HCT116 (cell line): Measurements from ENCODE around the gene CAMK2G. TPM values are rescaled to one million over a fixed set of nuclear protein-coding genes. Genes with fewer than 3 reads are reported as not detected.

Experiments
- ATAC-seq: fragments of 200-7000 bp; cut with Tn5 transposase; 2 replicates; pipeline ENCODE4 v1.9.1; 2020; ENCODE audit warnings: mild to moderate bottlenecking, moderate library complexity
- BruUV-seq: library from RNA; stranded (reverse); fragments of 400-500 nt; replicated peaks from 2 replicates; lab custom pipeline; 2021; lab: Mats Ljungman, UMichigan
- CTCF ChIA-PET: fragments of 300-600 bp; sonication (Branson Sonifier 250); formaldehyde crosslinking; loops from one replicate; lab custom pipeline; 2021; ENCODE audit warnings: antibody characterized with exemption; lab: Charles Lee
- POLR2A ChIA-PET: fragments of 300-600, 350-600 bp; sonication (Branson Sonifier 250); formaldehyde crosslinking; loops from one replicate; lab custom pipeline; 2021; ENCODE audit warnings: antibody characterized with exemption; lab: Charles Lee
- RAD21 ChIA-PET, 2 experiments: fragments of 300-600 bp; sonication (Branson Sonifier 250); formaldehyde crosslinking; loops; one replicate each; lab custom pipeline; 2023; ENCODE audit warnings: low total read pairs in 2 of 2; ENCODE audit not compliant: uncharacterized antibody in 2 of 2, unreplicated experiment in 2 of 2, low non-redundant PET in 1 of 2; lab: Charles Lee
- DNase-seq: peaks from one replicate; pipeline ENCODE4 v3.0.0-alpha.2; 2010; ENCODE audit warnings: low read depth, low spot score
- H2AFZ ChIP-seq: fragments of 200-600 bp; shearing (Covaris generic), sonication (generic); 2 replicates; pipeline ENCODE4 v1.6.1; 2017; ENCODE audit warnings: low read depth, mixed run types, mixed read lengths, antibody characterized with exemption, low read length; ENCODE audit not compliant: poor library complexity, severe bottlenecking
- H3K27ac ChIP-seq: 2 replicates; pipeline ENCODE4 v1.5.1; 2012; ENCODE audit warnings: low read depth, low read length
- H3K27me3 ChIP-seq: fragments of 200-600 bp; sonication (generic); 2 replicates; pipeline ENCODE4 v1.6.1; 2016; ENCODE audit warnings: mixed run types, low read length, mixed read lengths; ENCODE audit not compliant: insufficient read depth
- H3K36me3 ChIP-seq, 2 experiments: fragments of 200-500 bp in 1 of 2; fragments of 200-600 bp in 1 of 2; sonication (Bioruptor generic) in 1 of 2; sonication (generic) in 1 of 2; 2 replicates each; pipeline versions ENCODE4 v1.5.1 to v1.6.1; 2014 to 2016; ENCODE audit warnings: low read length in 2 of 2, inconsistent platforms in 1 of 2, mixed read lengths in 1 of 2, mixed run types in 1 of 2; ENCODE audit not compliant: insufficient read depth in 2 of 2, control insufficient read depth in 1 of 2
- H3K4me1 ChIP-seq, 2 experiments: fragments of 200-600 bp in 1 of 2; sonication (generic) in 1 of 2; 2 replicates each; pipeline versions ENCODE4 v1.5.1 to v1.6.1; 2012 to 2017; ENCODE audit warnings: low read length in 2 of 2, inconsistent platforms in 1 of 2, mild to moderate bottlenecking in 1 of 2, mixed read lengths in 1 of 2, mixed run types in 1 of 2, moderate library complexity in 1 of 2; ENCODE audit not compliant: insufficient read depth in 2 of 2, control insufficient read depth in 1 of 2
- H3K4me2 ChIP-seq: fragments of 200-600 bp; sonication (generic); 2 replicates; pipeline ENCODE4 v1.6.1; 2017; ENCODE audit warnings: mixed run types, low read length, mixed read lengths
- H3K4me3 ChIP-seq, 2 experiments: fragments of 200-600 bp in 1 of 2; sonication (generic) in 1 of 2; replicated peaks in 1 of 2; 2 replicates each; pipeline ENCODE4 v1.5.1; 2011 to 2016; ENCODE audit warnings: low read length in 2 of 2, control low read depth in 1 of 2, low read depth in 1 of 2, mild to moderate bottlenecking in 1 of 2, mixed read lengths in 1 of 2, mixed run types in 1 of 2
- H3K79me2 ChIP-seq: fragments of 200-600 bp; sonication (generic); 2 replicates; pipeline ENCODE4 v1.6.1; 2017; ENCODE audit warnings: mild to moderate bottlenecking, mixed run types, low read length, moderate library complexity, mixed read lengths; ENCODE audit not compliant: insufficient read depth
- H3K9ac ChIP-seq: fragments of 200-600 bp; sonication (generic); 2 replicates; pipeline ENCODE4 v1.6.1; 2016; ENCODE audit warnings: low read length, mixed read lengths
- H3K9me2 ChIP-seq: fragments of 200-600 bp; sonication (generic), shearing (Covaris generic); 2 replicates; pipeline ENCODE4 v1.6.1; 2017; ENCODE audit warnings: mixed run types, mild to moderate bottlenecking, moderate library complexity; ENCODE audit not compliant: insufficient read depth
- H3K9me3 ChIP-seq, 2 experiments: fragments of 200-500 bp in 1 of 2; fragments of 200-600 bp in 1 of 2; sonication (Bioruptor generic) in 1 of 2; sonication (generic) in 1 of 2; 2 replicates each; pipeline ENCODE4 v1.6.1; 2014 to 2017; ENCODE audit warnings: low read length in 2 of 2, mixed read lengths in 2 of 2, inconsistent platforms in 1 of 2, low read depth in 1 of 2, mild to moderate bottlenecking in 1 of 2, mixed run types in 1 of 2, moderate library complexity in 1 of 2; ENCODE audit not compliant: control insufficient read depth in 1 of 2, insufficient read depth in 1 of 2
- H4K20me1 ChIP-seq: fragments of 200-600 bp; sonication (generic), shearing (Covaris generic); 2 replicates; pipeline ENCODE4 v1.6.1; 2017; ENCODE audit warnings: mixed run types, mild to moderate bottlenecking, moderate library complexity; ENCODE audit not compliant: insufficient read depth
- ATF3 ChIP-seq: IDR thresholded peaks from 2 replicates; pipeline ENCODE4 v1.6.1; 2012
- CTCF ChIP-seq, 3 experiments: fragments of 200-600 bp in 1 of 3; sonication (generic) in 1 of 3; IDR thresholded peaks in 2 of 3; conservative IDR thresholded peaks in 1 of 3; 2 replicates each; pipeline ENCODE4 v1.5.1; 2012 to 2017; ENCODE audit warnings: low read depth in 2 of 3, low read length in 2 of 3, antibody characterized with exemption in 1 of 3, borderline replicate concordance in 1 of 3, control low read depth in 1 of 3, mild to moderate bottlenecking in 1 of 3, mixed read lengths in 1 of 3, mixed run types in 1 of 3, moderate library complexity in 1 of 3; ENCODE audit not compliant: insufficient read depth in 1 of 3
- ELF1 ChIP-seq: IDR thresholded peaks from 2 replicates; pipeline ENCODE4 v1.6.1; 2012; ENCODE audit warnings: low read depth, borderline replicate concordance
- EZH2 ChIP-seq: fragments of 200-600 bp; sonication (generic); IDR thresholded peaks from 2 replicates; pipeline ENCODE4 v1.6.1; 2017; ENCODE audit warnings: antibody characterized with exemption, mixed run types
- JUND ChIP-seq: IDR thresholded peaks from 2 replicates; pipeline ENCODE4 v1.6.1; 2012
- MAX ChIP-seq: IDR thresholded peaks from 2 replicates; pipeline ENCODE4 v1.6.1; 2012
- POLR2A ChIP-seq: IDR thresholded peaks from 2 replicates; pipeline ENCODE4 v1.7.0; 2011; ENCODE audit warnings: borderline replicate concordance; ENCODE audit not compliant: insufficient read depth, insufficient read length; ENCODE audit errors: extremely low read depth
- POLR2AphosphoS5 ChIP-seq: IDR thresholded peaks from 2 replicates; pipeline ENCODE4 v1.6.1; 2011; ENCODE audit warnings: mild to moderate bottlenecking, low read depth, low read length, moderate library complexity
- RAD21 ChIP-seq: IDR thresholded peaks from 2 replicates; pipeline ENCODE4 v1.6.1; 2012; ENCODE audit warnings: low read depth, mild to moderate bottlenecking
- REST ChIP-seq: IDR thresholded peaks from 2 replicates; pipeline ENCODE4 v1.6.1; 2012; ENCODE audit warnings: low read depth
- SIN3A ChIP-seq: IDR thresholded peaks from 2 replicates; pipeline ENCODE4 v1.6.1; 2012; ENCODE audit warnings: low read depth
- SP1 ChIP-seq: IDR thresholded peaks from 2 replicates; pipeline ENCODE4 v1.6.1; 2012; ENCODE audit warnings: low read depth
- SRF ChIP-seq: IDR thresholded peaks from 2 replicates; pipeline ENCODE4 v1.6.1; 2012; ENCODE audit warnings: low read depth
- TCF7L2 ChIP-seq: IDR thresholded peaks from 2 replicates; pipeline ENCODE4 v1.7.0; 2011; ENCODE audit warnings: borderline replicate concordance, inconsistent platforms; ENCODE audit not compliant: insufficient read depth, insufficient read length; ENCODE audit errors: extremely low read depth
- ZBTB33 ChIP-seq: IDR thresholded peaks from 2 replicates; pipeline ENCODE4 v1.6.1; 2011; ENCODE audit warnings: mild to moderate bottlenecking, low read length, moderate library complexity; ENCODE audit not compliant: insufficient replicate concordance; ENCODE audit errors: extremely low read depth
- ZNF274 ChIP-seq: fragments of 200-500 bp; sonication (Bioruptor generic); IDR thresholded peaks from 2 replicates; pipeline ENCODE4 v1.6.1; 2014; ENCODE audit warnings: mild to moderate bottlenecking, low read depth, low read length, inconsistent platforms
- intact Hi-C: fragments of 100-400 bp; cut with micrococcal nuclease; formaldehyde crosslinking; loops from 2 replicates; pipeline ENCODE4 v1.10.0; 2022
- total RNA-seq: library from RNA; stranded (reverse); gene quantifications from one replicate; pipeline ENCODE4 v1.2.1, GENCODE V29; 2021; ENCODE audit not compliant: unreplicated experiment

Gene CAMK2G
- total RNA-seq, 1 experiment from 2014 or later: 28.3 TPM

GRCh38 chr10:73806176-73806950 is 68.0 kb downstream of the CAMK2G start:
- no TSS peak for BruUV-seq
- DNase-seq: no peak
- POLR2A ChIA-PET: no interaction called here
- no peak overlapping the region for H3K4me2 ChIP-seq
- no peaks in the 10 kb centered on the region for H4K20me1 ChIP-seq
- no peaks in the 10 kb centered on the region for H3K9me3 ChIP-seq
- no peak overlapping the region for H3K27ac ChIP-seq
- no peak for TF ChIP-seq ELF1
- no peak for TF ChIP-seq POLR2AphosphoS5
- TF ChIP-seq EZH2: no peak
- no peak for TF ChIP-seq SIN3A
- TF ChIP-seq SRF: no peak
- TF ChIP-seq RAD21: no peak
- TF ChIP-seq JUND: no peak
- TF ChIP-seq POLR2A: no peak
- no peak for TF ChIP-seq CTCF (IDR thresholded peaks at IDR 0.05 in 2 of 3, conservative IDR thresholded peaks at IDR 0.05 in 1 of 3; ENCODE audit: borderline replicate concordance in 1 of 3, insufficient read depth in 1 of 3, low read depth in 2 of 3, low read length in 2 of 3)
- TF ChIP-seq MAX: no peak
- no peak for TF ChIP-seq SP1
- TF ChIP-seq TCF7L2: no peak
- no peak for TF ChIP-seq ATF3
- no peak for TF ChIP-seq ZNF274
- TF ChIP-seq ZBTB33: no peak
- TF ChIP-seq REST: no peak
- intact Hi-C loops: no loop called here
- no peak overlapping the region for H3K9ac ChIP-seq
- peaks cover 5% of the 10 kb centered on the region; the same call in 1 of the 2 replicates for H3K79me2 ChIP-seq
- H3K36me3 ChIP-seq: peaks cover 17 to 31% of the 10 kb centered on the region in 2 experiments
- no peak overlapping the region for H2AFZ ChIP-seq
- peaks cover 0 to 16% of the 10 kb centered on the region in 2 experiments; a peak in 2 of 4 replicates for H3K4me1 ChIP-seq
- no peak overlapping the region for H3K4me3 ChIP-seq
- RAD21 ChIA-PET: no interaction called here
- no peak for ATAC-seq
- H3K27me3 ChIP-seq: no peaks in the 10 kb centered on the region
- CTCF ChIA-PET: no interaction called here
- H3K9me2 ChIP-seq: no peaks in the 10 kb centered on the region
